Hematopoietic multipotent progenitor cell treated with erythropoietin and hydrocortisone succinate and interleukin-3 and kit ligand, for 17 days (in vitro differentiated cells): Measurements from ENCODE around the gene DCST2.

Experiments
- DNase-seq: peaks from one replicate; pipeline ENCODE4 v3.0.0-alpha.2; 2015; ENCODE audit warnings: low spot score

DCST2 gene

DNA sequence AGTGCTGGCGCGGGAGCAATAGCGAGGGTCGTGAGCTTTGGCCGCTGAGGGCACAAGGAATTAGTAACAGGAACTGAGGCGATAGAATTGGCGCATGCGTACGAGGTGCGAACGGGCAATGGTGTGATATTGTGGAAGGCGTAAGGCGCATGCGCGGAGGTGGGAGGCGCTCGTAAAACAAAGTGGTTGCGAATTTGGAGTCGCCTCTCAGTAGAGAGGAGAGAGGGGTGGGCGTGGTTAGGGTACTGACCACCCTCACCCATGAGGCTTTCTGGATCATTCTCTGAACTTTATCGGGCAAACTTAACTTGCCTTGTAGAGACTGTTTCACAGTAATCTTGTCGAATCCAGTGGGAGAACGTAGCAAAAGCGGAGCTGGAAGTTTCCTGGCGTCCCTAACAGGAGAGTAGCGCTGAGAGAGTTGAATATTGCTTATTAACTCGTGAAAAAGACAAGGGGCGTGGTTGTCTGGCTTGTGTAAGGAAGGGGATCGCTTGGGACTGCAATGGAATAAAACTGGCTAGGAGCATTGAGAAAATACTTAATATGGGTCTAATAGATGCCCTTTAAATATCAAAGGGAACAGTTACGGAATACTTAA lies 58.7 kb downstream of the DCST2 start:
- peak; percentile 100 for DNase-seq

DNA sequence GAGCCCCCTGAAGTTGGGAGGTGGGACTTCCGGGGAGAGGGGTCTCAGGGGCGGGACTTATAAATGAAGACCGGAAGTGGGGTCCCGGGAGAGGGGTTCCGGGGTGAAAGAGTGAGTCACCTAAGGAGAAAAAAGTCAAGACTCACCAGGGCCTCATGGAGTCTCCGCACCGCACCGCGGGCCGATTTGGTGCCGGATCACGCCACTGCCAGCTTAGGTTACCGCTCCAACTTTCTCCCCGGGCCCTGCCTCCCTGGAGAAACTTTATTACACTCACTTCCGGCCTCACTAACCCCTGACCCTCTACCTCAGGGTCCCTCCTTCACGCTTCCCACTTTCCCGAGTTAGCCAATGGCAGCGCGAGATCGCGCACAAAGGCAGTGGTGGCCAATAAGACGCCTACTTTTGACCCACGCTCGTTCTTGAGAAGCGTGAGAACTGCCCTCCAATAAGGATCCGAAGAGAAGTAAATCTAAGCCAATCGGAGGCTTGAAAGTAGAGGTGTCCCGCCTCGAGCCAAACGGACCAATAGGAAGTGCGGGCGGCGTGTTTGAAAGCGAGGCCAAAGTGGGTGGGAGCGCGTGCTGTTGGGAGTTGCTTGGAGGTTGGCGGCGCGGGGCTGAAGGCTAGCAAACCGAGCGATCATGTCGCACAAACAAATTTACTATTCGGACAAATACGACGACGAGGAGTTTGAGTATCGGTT lies 59.3 kb downstream of the DCST2 start, which contains the start of gene CKS1B:
CKS1B (plus strand) TSS at position 580 of the 706 bp plus-strand sequence; CDS start at position 645, 65 bp downstream.
- peak; percentile 99 for DNase-seq

DNA sequence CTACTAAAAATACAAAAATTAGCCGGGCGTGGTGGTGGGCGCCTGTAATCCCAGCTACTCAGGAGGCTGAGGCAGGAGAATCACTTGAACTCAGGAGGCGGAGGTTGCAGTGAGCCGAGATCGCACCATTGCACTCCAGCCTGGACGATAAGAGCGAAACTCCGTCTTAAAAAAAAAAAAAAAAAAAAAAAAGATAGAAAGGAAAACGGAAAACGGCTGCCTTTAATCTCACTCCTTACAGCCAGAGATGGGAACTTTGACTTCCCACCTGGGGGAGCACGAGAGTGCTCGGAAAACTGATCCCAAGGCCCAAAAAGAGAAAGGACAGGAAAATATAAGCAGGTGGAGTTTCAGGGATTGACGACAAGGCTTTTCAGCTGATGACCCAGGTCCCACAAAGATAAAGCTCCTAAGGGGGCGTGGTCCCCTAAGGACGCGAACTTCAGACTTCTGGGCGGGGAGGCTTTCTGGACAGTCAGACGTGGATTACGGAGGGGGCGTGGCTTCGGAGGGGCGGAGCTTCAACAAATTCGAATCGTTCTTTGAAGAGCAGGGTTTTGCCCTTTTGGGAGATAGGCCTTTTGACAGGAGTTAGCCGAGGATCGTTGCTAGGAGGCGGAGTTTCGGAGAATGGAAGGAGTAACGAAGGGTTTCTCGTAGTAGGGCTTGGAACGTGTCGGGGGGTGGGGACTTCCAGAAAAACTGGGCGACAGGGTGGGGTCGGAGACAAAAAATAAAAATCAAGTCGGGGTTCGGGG lies 60.1 kb downstream of the DCST2 start:
- peak; percentile 100 for DNase-seq

DNA sequence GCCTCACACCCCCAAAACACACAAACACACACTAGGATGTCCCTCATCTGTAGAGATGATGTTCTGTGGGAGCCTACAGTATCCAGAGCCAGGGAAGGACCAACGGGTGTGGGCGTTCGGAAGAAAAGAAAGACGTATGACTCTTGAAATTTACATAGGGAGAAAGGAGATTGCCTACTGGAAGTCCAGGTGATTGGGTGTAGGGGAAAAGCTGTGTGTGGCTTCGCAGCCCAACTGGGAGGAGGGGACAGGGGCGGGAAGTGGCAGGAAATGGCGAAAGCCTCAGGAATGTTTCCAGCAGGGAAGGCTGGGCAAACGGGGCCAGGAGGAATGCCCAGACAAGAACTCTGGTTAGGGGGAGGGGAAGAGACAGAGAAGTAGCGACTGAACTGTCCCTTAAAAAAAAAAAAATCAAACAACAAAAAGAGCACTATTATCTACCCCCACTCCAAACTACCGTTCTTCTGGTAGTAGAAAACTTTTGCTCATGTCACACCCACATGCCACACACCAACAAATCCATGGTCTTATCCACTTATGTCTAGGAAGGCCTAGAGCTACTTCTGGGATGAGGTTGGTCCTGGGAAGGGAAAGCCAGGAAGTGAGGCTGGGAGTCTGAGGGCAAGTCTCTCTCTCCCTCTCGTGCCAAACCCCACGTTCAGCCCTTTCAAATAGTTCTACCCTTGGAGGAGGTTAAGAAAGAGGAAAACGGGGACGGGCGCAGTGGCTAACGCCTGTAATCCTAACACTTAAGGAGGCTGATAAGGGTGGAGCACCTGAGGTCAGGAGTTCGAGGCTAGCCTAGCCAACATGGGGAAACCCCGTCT lies 60.9 kb downstream of the DCST2 start:
- DNase-seq = peak; percentile 64

DNA sequence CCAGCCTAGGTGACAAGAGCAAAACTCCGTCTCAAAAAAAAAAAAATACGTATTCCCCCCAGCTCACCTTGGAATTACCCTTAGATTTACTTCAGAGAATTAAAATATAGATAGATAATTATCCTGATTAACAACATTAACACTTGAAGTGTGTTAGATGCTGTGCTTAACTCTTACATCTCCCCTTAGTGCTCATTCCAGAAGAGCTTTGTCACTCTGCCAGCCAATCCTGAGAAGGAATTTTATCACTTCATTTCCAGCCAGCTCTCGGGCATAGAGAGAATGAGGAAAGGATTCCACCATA lies 61.4 kb downstream of the DCST2 start:
- peak; percentile 44 for DNase-seq

DNA sequence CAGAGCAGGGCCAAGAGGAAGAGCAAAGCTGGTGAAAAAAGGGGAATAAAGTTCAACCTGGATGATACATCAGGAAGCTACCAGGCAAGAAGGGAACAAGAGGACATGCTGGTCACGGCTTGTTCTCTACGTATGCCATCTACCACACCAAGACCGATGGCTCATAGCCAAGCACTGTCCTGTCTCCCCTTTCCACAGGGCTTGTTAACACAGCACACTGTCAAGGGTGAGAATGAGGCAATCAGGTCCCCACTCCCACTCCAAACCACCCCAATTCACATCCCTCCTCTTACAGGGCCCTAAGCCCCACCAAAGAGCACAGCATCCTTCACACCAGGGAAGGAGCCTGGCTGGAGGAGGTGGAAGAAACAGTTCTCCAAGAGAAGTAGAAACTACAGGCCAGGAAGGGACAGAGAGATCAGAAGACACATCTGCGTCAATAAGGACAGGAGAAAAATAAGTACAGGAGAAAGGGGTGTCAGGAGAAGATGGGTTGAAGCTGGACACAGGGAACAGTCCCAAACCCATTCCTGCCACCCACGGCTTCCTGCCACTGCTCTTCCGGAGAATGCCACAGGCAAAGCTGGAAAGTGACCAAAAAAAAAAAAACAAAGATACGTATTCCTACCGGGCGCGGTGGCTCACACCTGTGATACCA lies 62.1 kb downstream of the DCST2 start:
- DNase-seq = peak; percentile 55

DNA sequence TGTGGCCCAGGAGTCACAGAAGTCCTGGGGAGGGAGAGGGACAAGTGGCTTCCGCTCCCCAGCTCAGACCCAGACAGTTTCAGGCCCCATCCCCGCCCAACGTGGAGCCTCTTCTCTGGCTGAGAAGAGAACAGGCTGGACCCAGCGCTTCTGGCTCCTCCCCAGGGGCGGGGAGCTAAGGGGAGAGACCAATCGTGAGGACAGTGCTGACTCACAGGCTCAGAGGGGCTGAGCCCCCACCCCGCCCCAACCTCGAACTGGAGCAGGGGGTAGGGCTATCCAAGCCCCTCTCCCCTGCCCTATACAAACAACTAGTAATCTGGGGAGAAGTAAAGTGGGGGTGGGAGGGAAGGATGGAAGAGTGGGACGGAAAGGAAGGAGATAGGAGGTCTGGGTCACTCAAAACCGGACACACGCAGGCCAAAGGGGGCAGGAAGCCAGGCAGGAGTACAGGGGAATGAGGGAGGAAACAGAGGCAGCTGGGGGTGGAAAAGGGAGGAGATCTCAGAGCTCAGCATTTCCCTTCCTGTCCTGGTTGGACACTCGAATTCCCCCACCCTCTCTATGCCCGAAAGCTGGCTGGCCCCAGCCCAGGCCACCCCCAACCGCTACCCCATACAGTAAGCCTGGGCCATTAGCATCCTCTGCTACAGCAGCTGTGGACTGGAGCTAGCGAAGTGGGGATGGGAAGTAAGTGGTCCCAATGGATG lies 62.8 kb downstream of the DCST2 start, which contains the start of gene SHC1:
SHC1 (minus strand) TSS at position 117 of the 710 bp plus-strand sequence. CDS start 221 bp downstream, outside the sequence.
- peak; percentile 90 for DNase-seq

DNA sequence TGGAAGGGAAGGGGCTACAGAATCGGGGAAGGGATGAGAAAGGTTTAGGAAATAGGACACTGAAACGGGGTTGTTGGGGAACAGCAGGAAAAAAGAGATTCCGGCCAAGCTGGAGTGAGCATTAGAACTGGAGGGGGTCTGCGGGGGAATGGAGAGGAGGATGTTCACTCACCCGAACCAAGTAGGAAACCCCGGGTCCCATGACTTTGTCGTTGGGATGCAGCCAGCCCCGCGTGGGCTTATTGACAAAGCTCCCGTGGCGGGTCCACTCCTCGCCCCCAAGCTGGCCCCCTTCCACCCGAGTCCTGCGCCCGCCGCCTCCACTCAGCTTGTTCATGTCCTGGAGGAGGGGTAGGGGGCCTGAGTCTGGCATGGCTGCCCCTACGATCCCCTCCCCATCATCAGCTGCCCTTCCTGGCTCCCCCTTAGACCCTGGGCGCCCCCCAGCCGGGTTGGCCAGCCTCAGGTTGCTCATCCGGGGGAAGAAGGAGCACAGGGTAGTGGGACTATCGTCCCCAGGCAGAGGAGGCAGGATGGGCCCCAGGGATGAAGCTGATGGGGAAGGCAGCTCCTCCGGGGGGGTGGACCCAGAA lies 63.6 kb downstream of the DCST2 start:
- DNase-seq = no peak

DNA sequence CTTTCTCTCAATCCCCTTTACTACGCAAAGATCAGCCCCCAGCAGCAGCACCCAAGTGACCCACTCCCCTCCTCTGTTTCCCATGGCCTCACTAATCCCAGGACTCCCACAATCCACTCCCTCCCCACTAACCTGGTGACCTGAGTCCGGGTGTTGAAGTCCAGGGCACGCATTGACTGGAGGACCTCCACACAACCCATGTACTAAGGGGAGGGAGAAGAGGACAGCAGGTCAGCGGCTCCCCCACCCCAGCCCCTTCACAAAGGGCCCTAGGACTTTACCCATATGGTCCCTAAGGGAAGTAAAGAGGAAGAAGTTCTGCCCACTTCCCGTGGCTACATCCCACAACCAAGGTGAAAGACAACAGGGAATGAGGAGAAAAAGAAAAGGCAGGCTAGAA lies 64.3 kb downstream of the DCST2 start:
- no peak for DNase-seq

DNA sequence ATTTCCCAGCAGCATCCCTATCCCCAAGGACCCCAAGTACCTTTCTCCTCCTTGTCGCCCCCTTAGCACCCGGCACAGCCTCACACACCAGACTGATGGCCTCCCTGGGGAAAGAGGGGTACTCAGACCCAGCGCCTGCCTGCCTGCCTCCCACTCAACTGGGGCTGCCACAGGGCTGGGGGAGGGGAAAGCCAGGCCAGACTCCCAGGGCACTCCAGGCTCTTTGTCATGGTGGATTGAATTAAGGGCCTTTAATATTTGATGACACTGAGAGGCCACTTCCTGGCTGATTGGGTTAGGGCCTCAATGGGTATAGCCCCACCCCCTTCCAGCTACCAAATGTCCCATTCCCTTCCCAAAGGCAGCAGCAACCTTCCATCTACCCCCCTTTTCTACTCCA lies 64.8 kb downstream of the DCST2 start:
- DNase-seq = no peak
